Activated CD8-positive, alpha-beta memory T cell treated with anti-CD3 and anti-CD28 coated beads, Interleukin-2, amount 50 U/mL, for 24 hours (primary cell): ENCODE measurements around the gene GRIN2A.

Experiments used
- DNase-seq: peaks from one replicate; pipeline ENCODE4 v3.0.0-alpha.2; 2020; ENCODE audit errors: extremely low read depth

The GRIN2A gene

GRCh38 chr16:10086620-10087019 lies 95.6 kb downstream of the GRIN2A start:
- no peak for DNase-seq

- DNase-seq = no peak
Measured at GRCh38 chr16:10085078-10085798, 97.0 kb downstream of the GRIN2A start.

- DNase-seq = no peak
Measured at GRCh38 chr16:10083301-10083700, 98.9 kb downstream of the GRIN2A start.

- no peak for DNase-seq
Measured at GRCh38 chr16:10081201-10081940, 100.9 kb downstream of the GRIN2A start.

GRCh38 chr16:10080051-10080772 lies 102.0 kb downstream of the GRIN2A start:
- DNase-seq = no peak

- DNase-seq = no peak
Measured at GRCh38 chr16:10078541-10078949, 103.7 kb downstream of the GRIN2A start.

- DNase-seq = no peak
Measured at GRCh38 chr16:10077861-10078260, 104.4 kb downstream of the GRIN2A start.

- DNase-seq = no peak
Measured at GRCh38 chr16:10076037-10076436, 106.2 kb downstream of the GRIN2A start.

- DNase-seq = no peak
Measured at GRCh38 chr16:10070591-10070990, 111.6 kb downstream of the GRIN2A start.

GRCh38 chr16:10069374-10069773 lies 112.9 kb downstream of the GRIN2A start:
- DNase-seq = no peak

GRCh38 chr16:10067835-10068234 lies 114.4 kb downstream of the GRIN2A start:
- DNase-seq = no peak

- DNase-seq = no peak
Measured at GRCh38 chr16:10067406-10067805, 114.8 kb downstream of the GRIN2A start.

- no peak for DNase-seq
Measured at GRCh38 chr16:10065019-10065418, 117.2 kb downstream of the GRIN2A start.

- no peak for DNase-seq
Measured at GRCh38 chr16:10048850-10049249, 133.4 kb downstream of the GRIN2A start.

GRCh38 chr16:10045947-10046346 lies 136.3 kb downstream of the GRIN2A start:
- DNase-seq = no peak

- DNase-seq = no peak
Measured at GRCh38 chr16:10045291-10045775, 136.9 kb downstream of the GRIN2A start.

- DNase-seq = no peak
Measured at GRCh38 chr16:10040136-10041080, 141.8 kb downstream of the GRIN2A start.

- no peak for DNase-seq
Measured at GRCh38 chr16:10039220-10040096, 142.8 kb downstream of the GRIN2A start.

GRCh38 chr16:10037751-10038150 lies 144.5 kb downstream of the GRIN2A start:
- no peak for DNase-seq

- no peak for DNase-seq
Measured at GRCh38 chr16:10036956-10037355, 145.3 kb downstream of the GRIN2A start.
